Adrenal gland (tissue), 12 donors: ENCODE results near the gene POLR2J. TPM values are rescaled to one million over a fixed set of nuclear protein-coding genes. Genes with fewer than 3 reads are reported as not detected.

Source experiments
- DNase-seq, 7 donors: peaks; one replicate each; pipeline ENCODE4 v3.0.0-alpha.2; 2019 to 2020
- H3K27ac ChIP-seq, 5 donors: fragments of 200-600 bp; sonication (generic) in 4 of 5; 1 replicate in 3 of 5; 2 replicates in 2 of 5; pipeline versions ENCODE4 v1.5.1 to v1.8.0; 2016 to 2020; ENCODE audit warnings: mild to moderate bottlenecking in 1 of 5
- H3K27me3 ChIP-seq: fragments of 200-600 bp; 2 replicates; pipeline ENCODE4 v1.8.0; 2021
- H3K36me3 ChIP-seq, 2 donors: fragments of 200-600 bp; replicated peaks in 1 of 2; 1 replicate in 1 of 2; 2 replicates in 1 of 2; pipeline versions ENCODE4 v1.5.1 to v1.8.0; 2018 to 2022
- H3K4me1 ChIP-seq, 2 donors: fragments of 200-600 bp; replicated peaks in 1 of 2; 1 replicate in 1 of 2; 2 replicates in 1 of 2; pipeline versions ENCODE4 v1.5.1 to v1.8.0; 2018 to 2021
- H3K4me3 ChIP-seq, 4 donors: fragments of 200-600 bp; sonication (generic) in 3 of 4; one replicate each; pipeline ENCODE4 v1.5.1; 2016 to 2018
- H3K9me3 ChIP-seq, 3 donors: fragments of 200-600 bp; sonication (generic) in 1 of 3; replicated peaks in 1 of 3; 1 replicate in 2 of 3; 2 replicates in 1 of 3; pipeline versions ENCODE4 v1.5.1 to v1.8.0; 2016 to 2021
- POLR2A ChIP-seq, 2 donors: fragments of 450-650 bp; IDR thresholded peaks; one replicate each; pipeline ENCODE4 v1.6.1; 2017; ENCODE audit warnings: antibody characterized with exemption in 2 of 2, mild to moderate bottlenecking in 2 of 2, moderate library complexity in 1 of 2
- WGBS, 4 donors: extraction: QIAGEN DNeasy Blood & Tissue Kit in 2 of 4; methylation state at CpG; one replicate each; pipeline versions ENCODE4 v1.1.5 to v1.1.7; 2013 to 2017; 5-methylcytosine and 5-hydroxymethylcytosine counted together
- intact Hi-C, 2 donors: fragments of 100-400 bp; cut with DNase I; formaldehyde crosslinking; loops; one replicate each; pipeline versions ENCODE4 v1.14.1 to v1.15.0; 2022 to 2023
- polyA plus RNA-seq, 3 donors: library from polyadenylated mRNA; stranded (reverse); fragments of 200-250 nt in 2 of 3; fragments of 350-450 nt in 1 of 3; fragmentation: Illumina TruSeq in 1 of 3; extraction: RNeasy Lipid Tissue Mini Kit (QIAGEN cat#74804) in 1 of 3; gene quantifications; one replicate each; pipeline ENCODE4 v1.2.3, GENCODE V29; 2013 to 2014
- total RNA-seq, 9 donors: library from RNA; depleted of rRNA in 4 of 9; stranded (reverse); fragments of >200 nt in 4 of 9; fragments of 120-200 nt in 1 of 9; fragmentation: NEBNext Ultra II Directional in 1 of 9; extraction: Animal tissue kit (Norgen Biotek cat#: 25700) in 1 of 9; gene quantifications; one replicate each; pipeline versions ENCODE4 v1.1.0 to v1.2.4, GENCODE V29; 2013 to 2023
- TF ChIP-seq, protein P1 (sequence below), 6 experiments: fragments of 450-650 bp in 4 of 6; fragments of 200-600 bp in 2 of 6; sonication (generic) in 1 of 6; IDR thresholded peaks; 1 replicate in 5 of 6; 2 replicates in 1 of 6; pipeline versions ENCODE4 v1.5.1 to v1.8.0; 2016 to 2021; ENCODE audit warnings: antibody characterized with exemption in 6 of 6, mild to moderate bottlenecking in 2 of 6, moderate library complexity in 1 of 6
- donor health status: healthy with polysubstance abuse.
- donor health status: Bipolar disorder and iron deficiency.
- donor health status: DM: yes; HTN: yes; CAD: no.
- donor health status: DM: no; HTN: no; CAD: no.
- donor health status: DM: no; HTN: no; CAD: no.
- donor health status: DM: yes; HTN: yes; CAD: no.

Gene POLR2J
- total and polyA plus RNA-seq, 12 donors: 15.0 to 295 (median 58.6) TPM

DNA sequence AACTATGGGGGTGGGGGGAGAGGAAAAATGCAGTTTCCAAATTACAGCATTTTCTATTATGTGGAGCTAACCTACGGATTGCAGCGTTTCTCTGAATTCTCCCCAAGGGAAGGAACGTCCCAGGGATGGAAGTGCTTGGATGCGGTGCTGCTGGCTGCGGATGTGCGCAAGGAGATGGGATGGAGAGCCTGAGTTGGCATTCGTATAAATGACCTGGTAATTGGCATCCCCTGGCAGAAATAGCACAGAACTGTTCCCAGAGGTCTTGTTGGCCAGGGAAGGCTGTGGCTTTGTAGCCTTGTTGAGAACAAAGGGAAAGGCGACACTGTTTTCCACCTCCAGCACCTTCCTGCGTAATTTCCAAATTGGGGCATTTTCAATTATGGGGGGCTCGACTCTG lies 42.6 kb downstream of the POLR2J start:
- WGBS, 4 donors: 94 to 97% (median 95%) methylated on average over 10 of the region's 10 CpGs
- no peak overlapping the region for H3K4me3 ChIP-seq

DNA sequence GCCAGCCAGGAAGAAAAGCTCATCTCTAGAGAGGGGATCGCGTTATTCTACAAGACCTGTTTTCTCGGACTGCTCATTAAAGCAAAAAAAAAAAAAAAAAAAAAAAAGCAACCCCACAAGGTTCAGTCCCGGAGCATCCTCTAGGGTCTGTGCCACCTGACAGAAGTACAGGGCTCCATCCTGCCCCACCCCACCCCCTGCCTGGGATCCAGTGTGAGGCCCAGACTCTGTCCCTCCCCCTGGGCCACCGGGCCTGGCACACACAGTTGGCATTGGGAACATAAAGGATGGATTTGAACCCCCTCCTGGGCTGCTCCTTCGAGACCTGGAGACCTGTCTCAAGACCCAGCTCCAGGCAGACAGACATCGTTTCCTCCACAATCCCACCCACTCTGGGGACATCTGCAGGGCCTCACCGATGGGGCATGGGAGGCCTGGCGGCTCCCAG lies 44.7 kb downstream of the POLR2J start:
- peaks cover 13 to 32% of the 10 kb centered on the region in 2 donors for H3K4me1 ChIP-seq
- peak overlapping the region in 2 of 4 donors; percentile 15 to 99 for H3K4me3 ChIP-seq
- no peaks in the 10 kb centered on the region for H3K36me3 ChIP-seq
- intact Hi-C loops: no loop called here
- 13 to 33% (median 30%) methylated on average over 6 to 9 of the region's 9 CpGs for WGBS, 4 donors
- no peak for DNase-seq
- H3K9me3 ChIP-seq: no peaks in the 10 kb centered on the region
- H3K27ac ChIP-seq: peak overlapping the region in 2 of 5 donors; percentile 59 to 86
- TF ChIP-seq POLR2A (IDR thresholded peaks at IDR 0.05): no peak
- TF ChIP-seq, protein P1, sequence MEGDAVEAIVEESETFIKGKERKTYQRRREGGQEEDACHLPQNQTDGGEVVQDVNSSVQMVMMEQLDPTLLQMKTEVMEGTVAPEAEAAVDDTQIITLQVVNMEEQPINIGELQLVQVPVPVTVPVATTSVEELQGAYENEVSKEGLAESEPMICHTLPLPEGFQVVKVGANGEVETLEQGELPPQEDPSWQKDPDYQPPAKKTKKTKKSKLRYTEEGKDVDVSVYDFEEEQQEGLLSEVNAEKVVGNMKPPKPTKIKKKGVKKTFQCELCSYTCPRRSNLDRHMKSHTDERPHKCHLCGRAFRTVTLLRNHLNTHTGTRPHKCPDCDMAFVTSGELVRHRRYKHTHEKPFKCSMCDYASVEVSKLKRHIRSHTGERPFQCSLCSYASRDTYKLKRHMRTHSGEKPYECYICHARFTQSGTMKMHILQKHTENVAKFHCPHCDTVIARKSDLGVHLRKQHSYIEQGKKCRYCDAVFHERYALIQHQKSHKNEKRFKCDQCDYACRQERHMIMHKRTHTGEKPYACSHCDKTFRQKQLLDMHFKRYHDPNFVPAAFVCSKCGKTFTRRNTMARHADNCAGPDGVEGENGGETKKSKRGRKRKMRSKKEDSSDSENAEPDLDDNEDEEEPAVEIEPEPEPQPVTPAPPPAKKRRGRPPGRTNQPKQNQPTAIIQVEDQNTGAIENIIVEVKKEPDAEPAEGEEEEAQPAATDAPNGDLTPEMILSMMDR (IDR thresholded peaks at IDR 0.05): no peak
- no peaks in the 10 kb centered on the region for H3K27me3 ChIP-seq

More for the DNA sequence above, 42.6 kb downstream of the POLR2J start:
- Histone ChIP-seq H3K4me1 (peaks cover 24 to 47% of the 10 kb centered on the region in 2 donors), H3K36me3 (no peaks in the 10 kb centered on the region), H3K9me3 (no peaks in the 10 kb centered on the region), H3K27ac (no peak overlapping the region), H3K27me3 (no peaks in the 10 kb centered on the region)
- TF ChIP-seq POLR2A (IDR thresholded peaks at IDR 0.05): no peak
- TF ChIP-seq, protein P1 (IDR thresholded peaks at IDR 0.05): no peak
- intact Hi-C loops: no loop called here
- DNase-seq: no peak

DNA sequence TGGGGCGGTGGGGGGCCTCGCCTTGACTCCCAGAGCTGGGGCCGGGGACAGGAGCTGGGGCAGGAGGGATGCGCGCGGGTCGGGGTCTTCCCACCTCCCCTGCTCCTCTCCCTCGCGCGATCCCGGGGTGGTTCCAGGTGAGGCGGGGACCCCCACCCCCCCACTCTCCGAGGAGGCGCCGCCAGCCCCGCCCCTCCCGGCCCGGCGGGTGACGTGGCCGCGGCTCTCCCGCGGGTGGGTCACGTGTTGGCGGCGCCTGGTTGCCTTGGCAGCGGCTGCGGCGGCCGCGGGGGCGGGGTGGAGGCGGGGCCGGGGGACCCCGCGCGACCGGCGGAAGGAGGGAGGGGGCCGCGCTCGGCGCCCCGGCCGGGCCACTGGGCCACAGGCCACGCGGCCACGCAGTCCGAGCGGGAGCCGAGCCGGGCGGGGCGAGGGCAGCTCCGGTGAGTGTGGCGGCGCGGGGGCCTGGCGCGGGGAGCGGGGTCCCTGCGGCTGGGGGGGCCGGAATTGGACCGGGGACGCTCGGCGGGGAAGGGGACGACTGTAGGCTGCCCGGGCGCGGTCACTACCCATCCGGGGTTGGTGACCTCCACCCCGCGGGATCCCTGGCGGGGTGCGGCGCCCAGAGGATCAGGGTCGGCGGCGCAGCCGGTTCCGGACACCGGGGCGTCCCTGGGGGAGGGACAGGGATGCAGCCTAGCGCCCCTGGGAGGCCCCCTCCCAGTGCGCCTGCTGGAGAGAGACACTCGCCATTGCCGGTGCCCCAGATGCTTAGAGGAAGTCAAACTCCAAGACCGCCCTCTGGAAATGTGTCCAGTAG lies 45.3 kb downstream of the POLR2J start, which contains the start of gene ORAI2:
Gene ORAI2, plus strand, starts transcription at position 357 of the 820 bp plus-strand sequence. CDS start 5,382 bp downstream, outside the sequence.
- DNase-seq: peak; percentile 70 to 90 (median 83)
- Histone ChIP-seq H3K4me3 (peak within 1 kb of the TSS; percentile 46 to 99 (median 78)), H3K4me1 (peaks cover 13 to 32% of the 10 kb centered on the region in 2 donors), H3K27ac (peak within 1 kb of the TSS in 4 of 5 donors; percentile 53 to 86 (median 75)), H3K9me3 (no peaks in the 10 kb centered on the region), H3K36me3 (no peaks in the 10 kb centered on the region), H3K27me3 (no peaks in the 10 kb centered on the region)
- intact Hi-C loops: no loop called here
- WGBS, 4 donors: 0 to 3% (median 1%) methylated on average over 5 to 89 of the region's 90 CpGs
- TF ChIP-seq, protein P1 (IDR thresholded peaks at IDR 0.05): no peak
- TF ChIP-seq POLR2A (IDR thresholded peaks at IDR 0.05): peak in 1 of 2 donors; percentile 2

DNA sequence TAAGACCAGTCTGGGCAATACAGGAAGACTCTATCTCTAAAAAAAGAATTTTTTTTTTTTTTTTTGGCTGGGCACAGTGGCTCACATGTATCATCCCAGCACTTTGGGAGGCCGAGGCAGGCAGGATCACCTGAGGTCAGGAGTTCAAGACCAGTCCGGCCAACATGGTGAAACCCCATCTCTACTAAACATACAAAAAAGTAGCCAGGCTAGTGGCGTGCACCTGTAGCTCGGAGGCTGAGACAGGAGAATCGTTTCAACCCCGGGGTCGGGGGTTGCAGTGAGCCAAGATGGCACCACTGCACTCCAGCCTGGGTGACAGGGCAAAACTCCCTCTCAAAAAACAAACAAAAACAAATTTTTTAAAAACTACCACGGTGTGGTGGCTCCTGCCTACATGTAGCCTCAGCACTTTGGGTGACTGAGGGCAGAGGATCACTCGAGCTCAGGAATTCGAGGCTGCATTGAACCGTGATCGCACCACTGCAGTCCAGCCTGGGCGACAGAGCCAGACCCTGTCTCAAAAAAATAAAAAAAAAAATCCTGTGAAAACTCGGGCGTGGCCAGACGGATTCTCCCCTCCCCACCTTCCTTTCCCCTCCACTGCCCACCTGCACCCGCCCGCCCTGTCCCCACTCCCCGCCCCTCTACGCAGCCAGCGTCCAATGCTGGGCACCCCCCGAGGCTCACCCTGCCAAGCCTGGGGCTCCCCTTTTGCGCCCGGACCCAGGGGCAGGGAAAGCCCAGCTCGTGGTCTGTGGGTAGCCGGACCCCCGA lies 46.1 kb downstream of the POLR2J start:
- H3K4me3 ChIP-seq: peak overlapping the region in 2 of 4 donors; percentile 46 to 99
- H3K4me1 ChIP-seq: peaks cover 13 to 32% of the 10 kb centered on the region in 2 donors
- intact Hi-C loops: no loop called here
- DNase-seq: peak in 1 of 7 donors; percentile 34
- H3K27me3 ChIP-seq: no peaks in the 10 kb centered on the region
- H3K9me3 ChIP-seq: no peaks in the 10 kb centered on the region
- H3K36me3 ChIP-seq: peaks cover 0 to 2% of the 10 kb centered on the region in 2 donors
- 31 to 64% (median 45%) methylated on average over 13 to 27 of the region's 27 CpGs for WGBS, 4 donors
- TF ChIP-seq, protein P1 (IDR thresholded peaks at IDR 0.05): no peak
- TF ChIP-seq POLR2A (IDR thresholded peaks at IDR 0.05): no peak
- peak overlapping the region in 4 of 5 donors; percentile 53 to 86 (median 75) for H3K27ac ChIP-seq
